Epithelial cell of proximal tubule (primary cell): ENCODE measurements around the gene RC3H2. TPM values are rescaled to one million over a fixed set of nuclear protein-coding genes. Genes with fewer than 3 reads are reported as not detected.
"Not testable (repeated sequence)": the region's sequence is repeated elsewhere in the genome, so short reads cannot be mapped to it uniquely, and the experiment has no call there.

ENCODE experiments used
- DNase-seq: peaks from one replicate; pipeline ENCODE4 v3.0.0-alpha.2; 2011; ENCODE audit warnings: low read depth
- H3K4me3 ChIP-seq: 2 replicates; pipeline ENCODE4 v1.5.1; 2011; ENCODE audit warnings: low read depth, mild to moderate bottlenecking, low read length
- total RNA-seq: library from RNA; depleted of rRNA; stranded (reverse); fragments of >200 nt; gene quantifications from 2 replicates; pipeline ENCODE4 v1.2.3, GENCODE V29; 2015
- TF ChIP-seq, protein P1 (sequence below): conservative IDR thresholded peaks from 2 replicates; pipeline ENCODE4 v1.5.1; 2012; ENCODE audit warnings: low read depth, mild to moderate bottlenecking, low read length

The RC3H2 gene
- total RNA-seq, 1 donor from 2014 or later = 26.1 TPM

- TF ChIP-seq, protein P1, sequence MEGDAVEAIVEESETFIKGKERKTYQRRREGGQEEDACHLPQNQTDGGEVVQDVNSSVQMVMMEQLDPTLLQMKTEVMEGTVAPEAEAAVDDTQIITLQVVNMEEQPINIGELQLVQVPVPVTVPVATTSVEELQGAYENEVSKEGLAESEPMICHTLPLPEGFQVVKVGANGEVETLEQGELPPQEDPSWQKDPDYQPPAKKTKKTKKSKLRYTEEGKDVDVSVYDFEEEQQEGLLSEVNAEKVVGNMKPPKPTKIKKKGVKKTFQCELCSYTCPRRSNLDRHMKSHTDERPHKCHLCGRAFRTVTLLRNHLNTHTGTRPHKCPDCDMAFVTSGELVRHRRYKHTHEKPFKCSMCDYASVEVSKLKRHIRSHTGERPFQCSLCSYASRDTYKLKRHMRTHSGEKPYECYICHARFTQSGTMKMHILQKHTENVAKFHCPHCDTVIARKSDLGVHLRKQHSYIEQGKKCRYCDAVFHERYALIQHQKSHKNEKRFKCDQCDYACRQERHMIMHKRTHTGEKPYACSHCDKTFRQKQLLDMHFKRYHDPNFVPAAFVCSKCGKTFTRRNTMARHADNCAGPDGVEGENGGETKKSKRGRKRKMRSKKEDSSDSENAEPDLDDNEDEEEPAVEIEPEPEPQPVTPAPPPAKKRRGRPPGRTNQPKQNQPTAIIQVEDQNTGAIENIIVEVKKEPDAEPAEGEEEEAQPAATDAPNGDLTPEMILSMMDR = no peak
- no peak overlapping the region for H3K4me3 ChIP-seq
- no peak for DNase-seq
Observed at GRCh38 chr9:122816163-122816867, 88.8 kb downstream of the RC3H2 start.

DNA sequence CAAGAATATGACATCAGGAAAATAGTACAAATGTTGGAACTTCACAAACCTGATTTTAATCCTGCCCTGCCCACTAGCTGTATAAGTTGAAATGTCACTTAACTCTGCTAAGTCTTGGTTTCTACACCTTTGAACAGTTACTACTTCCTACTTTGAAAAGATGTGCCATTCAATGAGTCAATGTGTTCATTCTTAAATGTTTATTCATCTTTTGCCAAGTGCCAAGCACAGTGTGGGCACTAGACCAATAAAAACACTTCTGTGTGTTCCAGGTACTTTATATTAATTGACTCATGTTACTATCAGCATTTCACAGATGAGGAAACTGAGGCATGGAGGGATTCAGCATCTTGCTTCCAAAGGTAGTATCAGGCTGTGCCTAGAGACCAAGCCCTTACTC lies 89.6 kb downstream of the RC3H2 start:
- TF ChIP-seq, protein P1 = no peak
- DNase-seq = no peak
- no peak overlapping the region for H3K4me3 ChIP-seq

- no peak overlapping the region for H3K4me3 ChIP-seq
- TF ChIP-seq, protein P1 = no peak
- no peak for DNase-seq
Observed at GRCh38 chr9:122814545-122814944, 90.6 kb downstream of the RC3H2 start.

GRCh38 chr9:122812736-122813135 lies 92.4 kb downstream of the RC3H2 start:
- TF ChIP-seq, protein P1 = no peak
- DNase-seq = no peak
- no peak overlapping the region for H3K4me3 ChIP-seq

GRCh38 chr9:122810306-122810946 lies 94.7 kb downstream of the RC3H2 start:
- DNase-seq = no peak
- TF ChIP-seq, protein P1 = peak; percentile 69
- H3K4me3 ChIP-seq = no peak overlapping the region

DNA sequence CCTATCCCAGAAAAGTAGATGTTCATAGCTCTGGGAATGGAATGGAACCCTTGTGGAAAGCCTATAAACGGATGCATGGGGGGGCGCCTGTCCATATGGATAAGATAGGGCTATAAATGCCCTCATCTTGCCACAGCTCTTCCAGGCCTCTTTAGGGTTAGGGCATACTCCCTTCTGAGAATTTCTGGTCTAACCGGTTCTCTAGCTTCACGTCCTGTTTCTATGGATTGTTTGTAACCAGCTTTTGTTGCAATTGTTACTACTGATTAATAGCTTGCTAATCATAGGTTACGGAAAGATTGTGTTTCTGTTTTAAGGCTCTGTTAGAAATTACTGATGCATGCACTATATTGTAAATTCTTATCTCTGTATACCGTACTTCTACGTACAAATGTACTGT lies 95.9 kb downstream of the RC3H2 start:
- DNase-seq, H3K4me3 ChIP-seq: not testable (repeated sequence)

GRCh38 chr9:122808141-122808540 lies 97.0 kb downstream of the RC3H2 start:
- TF ChIP-seq, protein P1 = no peak
- H3K4me3 ChIP-seq = no peak overlapping the region
- DNase-seq = no peak
